ENCODE measurements around the gene STIM1.

DNA sequence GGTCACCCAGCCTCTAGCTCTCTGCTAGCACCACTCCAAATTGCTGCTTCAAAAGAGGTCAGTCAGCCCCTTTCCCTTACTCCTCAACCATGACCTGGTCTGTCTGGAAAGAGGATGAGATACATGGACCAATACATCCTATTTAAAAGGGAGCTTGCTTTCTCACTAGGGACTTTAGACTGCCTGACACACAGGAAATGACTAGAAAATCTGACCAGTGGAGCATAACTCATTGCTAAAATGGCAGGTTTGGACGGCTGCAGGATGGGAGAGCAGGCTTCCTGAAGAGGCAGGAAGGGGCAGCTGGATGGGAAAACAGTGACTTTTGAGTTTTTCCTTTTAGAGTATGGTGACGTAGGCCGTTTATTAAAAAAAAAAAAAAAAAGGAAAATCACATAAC, 25.3 kb downstream of the STIM1 start:
- TF ChIP-seq, protein P1, sequence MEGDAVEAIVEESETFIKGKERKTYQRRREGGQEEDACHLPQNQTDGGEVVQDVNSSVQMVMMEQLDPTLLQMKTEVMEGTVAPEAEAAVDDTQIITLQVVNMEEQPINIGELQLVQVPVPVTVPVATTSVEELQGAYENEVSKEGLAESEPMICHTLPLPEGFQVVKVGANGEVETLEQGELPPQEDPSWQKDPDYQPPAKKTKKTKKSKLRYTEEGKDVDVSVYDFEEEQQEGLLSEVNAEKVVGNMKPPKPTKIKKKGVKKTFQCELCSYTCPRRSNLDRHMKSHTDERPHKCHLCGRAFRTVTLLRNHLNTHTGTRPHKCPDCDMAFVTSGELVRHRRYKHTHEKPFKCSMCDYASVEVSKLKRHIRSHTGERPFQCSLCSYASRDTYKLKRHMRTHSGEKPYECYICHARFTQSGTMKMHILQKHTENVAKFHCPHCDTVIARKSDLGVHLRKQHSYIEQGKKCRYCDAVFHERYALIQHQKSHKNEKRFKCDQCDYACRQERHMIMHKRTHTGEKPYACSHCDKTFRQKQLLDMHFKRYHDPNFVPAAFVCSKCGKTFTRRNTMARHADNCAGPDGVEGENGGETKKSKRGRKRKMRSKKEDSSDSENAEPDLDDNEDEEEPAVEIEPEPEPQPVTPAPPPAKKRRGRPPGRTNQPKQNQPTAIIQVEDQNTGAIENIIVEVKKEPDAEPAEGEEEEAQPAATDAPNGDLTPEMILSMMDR (IDR thresholded peaks at IDR 0.05): no peak
- TF ChIP-seq POLR2A (IDR thresholded peaks at IDR 0.05): no peak

Measured in right lobe of liver (tissue), 4 donors.